PFSK-1 (cell line): ENCODE results near the gene CHST11.

Experiments used
- FOXP2 ChIP-seq: optimal IDR thresholded peaks from 2 replicates; pipeline ENCODE3; 2011; ENCODE audit warnings: borderline replicate concordance, control low read depth, inconsistent platforms; ENCODE audit not compliant: insufficient read depth; ENCODE audit errors: extremely low read length, extremely low read depth
- POLR2AphosphoS5 ChIP-seq: IDR thresholded peaks from 2 replicates; pipeline ENCODE4 v1.6.1; 2012; ENCODE audit warnings: low read depth, mild to moderate bottlenecking, control low read depth, low read length, moderate library complexity
- REST ChIP-seq, 2 experiments: IDR thresholded peaks; 2 replicates each; pipeline versions ENCODE4 v1.6.1 to v1.8.0; 2011 to 2012; ENCODE audit warnings: low read depth in 2 of 2, low read length in 2 of 2, control low read depth in 1 of 2, inconsistent platforms in 1 of 2, mild to moderate bottlenecking in 1 of 2, moderate library complexity in 1 of 2; ENCODE audit not compliant: insufficient read depth in 1 of 2
- SIN3A ChIP-seq: IDR thresholded peaks from 2 replicates; pipeline ENCODE4 v1.6.1; 2012; ENCODE audit warnings: mild to moderate bottlenecking, low read length, moderate library complexity, borderline replicate concordance; ENCODE audit not compliant: insufficient read depth
- TAF1 ChIP-seq: IDR thresholded peaks from 2 replicates; pipeline ENCODE4 v1.6.1; 2012; ENCODE audit warnings: low read length, control low read depth, borderline replicate concordance; ENCODE audit not compliant: insufficient read depth

CHST11 gene

GRCh38 chr12:104516821-104517220, 60.1 kb downstream of the CHST11 start:
- TF ChIP-seq SIN3A (no peak), REST (IDR thresholded peaks at IDR 0.05; ENCODE audit: insufficient read depth in 1 of 2, low read depth in 2 of 2, low read length in 2 of 2) (no peak), POLR2AphosphoS5 (no peak), FOXP2 (no peak), TAF1 (no peak)

DNA sequence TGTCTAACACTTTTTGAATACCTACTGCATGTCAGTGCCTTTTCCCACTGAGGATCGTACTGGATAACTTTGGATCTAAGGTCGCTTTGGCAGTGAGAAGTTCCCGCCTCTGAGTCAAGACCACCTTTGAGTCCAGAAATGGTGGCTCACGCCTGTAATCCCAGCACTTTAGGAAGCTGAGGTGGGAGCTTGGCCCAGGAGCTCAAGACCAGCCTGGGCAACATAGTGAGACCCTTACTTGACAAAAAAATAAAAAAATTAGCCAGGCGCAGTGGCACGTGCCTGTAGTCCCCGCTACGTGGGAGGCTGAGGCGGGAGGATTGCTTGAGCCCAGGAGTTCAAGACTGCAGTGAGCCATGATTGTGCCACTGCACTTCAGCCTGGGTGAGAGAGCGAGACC, 61.1 kb downstream of the CHST11 start:
- TF ChIP-seq TAF1 (no peak), POLR2AphosphoS5 (no peak), FOXP2 (no peak), SIN3A (no peak), REST (IDR thresholded peaks at IDR 0.05; ENCODE audit: insufficient read depth in 1 of 2, low read depth in 2 of 2, low read length in 2 of 2) (no peak)

DNA sequence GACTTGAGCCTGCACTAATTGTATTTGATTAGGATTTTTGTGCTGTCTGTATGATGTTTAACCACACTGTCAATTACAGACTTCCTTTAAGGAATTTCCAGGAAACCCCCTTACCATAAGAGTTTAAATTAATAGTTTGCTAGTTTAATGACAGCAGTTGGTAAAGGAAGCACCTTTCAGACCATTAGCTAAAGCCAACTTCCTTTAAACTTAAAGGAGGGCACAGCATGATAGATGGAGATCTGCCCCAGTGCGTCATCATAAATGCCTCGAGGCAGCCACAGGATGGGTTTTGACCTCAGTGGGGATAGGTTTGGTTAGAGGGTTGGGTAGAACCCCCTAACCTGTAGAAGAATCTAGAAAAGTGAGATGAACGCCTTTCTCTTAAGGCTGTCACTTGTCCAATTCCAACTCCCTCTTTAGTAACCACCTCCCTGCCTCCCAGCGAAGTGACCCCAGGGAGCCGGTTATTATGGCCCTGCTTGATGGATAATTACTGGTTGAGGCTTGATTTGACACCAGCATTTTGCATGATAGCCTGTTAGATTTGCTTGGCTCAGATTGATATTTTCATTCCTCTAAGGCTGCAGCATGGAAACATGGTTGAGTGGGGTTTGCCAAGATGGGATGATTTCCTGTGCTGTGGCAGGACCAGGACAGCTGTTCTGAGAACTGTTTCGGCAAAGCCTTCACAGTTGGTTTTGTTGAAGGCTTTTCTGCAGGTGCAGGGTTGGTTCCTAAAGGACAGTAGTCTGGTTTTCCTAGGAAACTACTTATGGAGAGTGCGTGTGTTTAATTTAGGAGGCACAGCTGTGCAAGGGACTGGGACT, 62.7 kb downstream of the CHST11 start:
- TF ChIP-seq TAF1: no peak
- no peak for TF ChIP-seq FOXP2
- TF ChIP-seq POLR2AphosphoS5: no peak
- TF ChIP-seq REST (IDR thresholded peaks at IDR 0.05; ENCODE audit: insufficient read depth in 1 of 2, low read depth in 2 of 2, low read length in 2 of 2): no peak
- TF ChIP-seq SIN3A: no peak

DNA sequence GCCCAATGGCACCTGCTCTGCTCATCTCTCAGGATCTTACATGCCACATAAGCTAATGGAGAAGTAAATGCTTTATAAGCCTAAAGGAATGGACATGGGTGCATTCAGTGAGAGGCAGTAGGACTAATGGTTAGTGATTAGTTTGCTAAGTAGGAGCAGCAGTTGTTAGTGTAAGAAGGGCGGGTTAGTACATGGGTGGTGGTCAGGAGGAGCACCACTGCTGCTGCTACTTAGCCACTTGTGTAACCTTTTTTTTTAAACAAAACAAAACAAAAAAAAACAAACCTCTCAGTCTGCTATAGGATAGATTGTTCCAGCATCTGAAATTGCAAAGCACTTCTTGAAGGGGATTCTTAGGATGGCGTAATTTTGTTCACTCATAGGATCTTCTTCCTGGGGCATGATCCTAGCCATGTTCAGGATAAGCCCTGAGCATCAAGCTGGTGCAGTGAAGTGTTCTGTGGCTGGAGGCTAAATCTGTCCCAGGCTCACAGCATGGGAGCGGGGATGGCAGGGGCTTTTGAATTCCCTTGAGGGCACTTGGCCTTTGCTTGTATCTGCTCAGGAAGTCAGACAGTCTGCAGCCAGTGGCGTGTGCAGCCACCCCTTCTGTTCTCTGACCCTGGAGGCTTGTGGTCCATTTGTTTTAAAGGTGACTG, 63.6 kb downstream of the CHST11 start:
- no peak for TF ChIP-seq REST (IDR thresholded peaks at IDR 0.05; ENCODE audit: insufficient read depth in 1 of 2, low read depth in 2 of 2, low read length in 2 of 2)
- no peak for TF ChIP-seq POLR2AphosphoS5
- no peak for TF ChIP-seq TAF1
- no peak for TF ChIP-seq FOXP2
- TF ChIP-seq SIN3A: no peak
